SK-N-SH treated with all-trans-retinoic acid at 6 μM for 48 hours (cell line): ENCODE results near the gene DLG2.

Source experiments
- ESRRG ChIP-seq: fragments of 250-450 bp; sonication (Bioruptor Pico); IDR thresholded peaks from 2 replicates; pipeline ENCODE4 v1.6.1; 2021; ENCODE audit warnings: mild to moderate bottlenecking
- GLIS3 ChIP-seq: fragments of 250-450 bp; sonication (Bioruptor Pico); IDR thresholded peaks from 2 replicates; pipeline ENCODE4 v1.5.0; 2020; ENCODE audit warnings: mild to moderate bottlenecking, moderate library complexity
- ZC3H10 ChIP-seq: fragments of 250-450 bp; sonication (Bioruptor Pico); IDR thresholded peaks from 2 replicates; pipeline ENCODE4 v1.5.1; 2021; ENCODE audit warnings: mild to moderate bottlenecking, moderate library complexity

- TF ChIP-seq ESRRG (CRISPR knock-in tag) (no peak), GLIS3 (no peak), ZC3H10 (CRISPR knock-in tag) (no peak)
Observed at GRCh38 chr11:84129961-84130576, 1497.1 kb downstream of the DLG2 start.
